ENCODE measurements around the gene PITHD1.
"Not testable (repeated sequence)": the region's sequence is repeated elsewhere in the genome, so short reads cannot be mapped to it uniquely, and the experiment has no call there.

The PITHD1 gene

GRCh38 chr1:23797478-23798448 is 19.5 kb downstream of the PITHD1 start:
- H3K4me3 ChIP-seq (ENCODE audit: low read depth, low read length) = no peak overlapping the region

DNA sequence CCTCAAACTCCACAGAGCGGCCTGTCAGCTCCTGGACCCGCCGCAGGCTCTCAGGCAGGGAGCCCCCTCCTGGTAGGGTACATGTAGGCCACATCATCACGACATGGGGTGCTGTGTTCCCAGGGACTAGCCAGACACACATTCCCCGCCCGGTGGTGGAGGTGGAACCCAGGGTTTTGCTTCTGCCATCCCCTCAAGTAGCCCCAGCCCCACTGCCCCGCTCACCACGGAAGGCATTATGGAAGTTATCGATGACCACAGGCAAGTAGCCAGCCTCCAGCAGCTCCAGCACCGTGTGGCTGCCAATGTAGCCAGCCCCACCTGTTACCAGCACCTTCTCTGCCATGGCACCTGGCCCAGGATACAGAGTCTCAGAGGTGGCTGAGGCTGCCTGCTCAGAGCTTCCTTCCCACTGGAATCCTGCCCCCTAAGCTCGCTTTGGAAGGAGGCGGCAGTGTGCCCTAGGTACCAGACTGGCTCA is 20.5 kb downstream of the PITHD1 start:
- no peak overlapping the region for H3K4me3 ChIP-seq (ENCODE audit: low read depth, low read length)

GRCh38 chr1:23799255-23799569 is 21.0 kb downstream of the PITHD1 start:
- H3K4me3 ChIP-seq (ENCODE audit: low read depth, low read length) = peak overlapping the region; percentile 78

DNA sequence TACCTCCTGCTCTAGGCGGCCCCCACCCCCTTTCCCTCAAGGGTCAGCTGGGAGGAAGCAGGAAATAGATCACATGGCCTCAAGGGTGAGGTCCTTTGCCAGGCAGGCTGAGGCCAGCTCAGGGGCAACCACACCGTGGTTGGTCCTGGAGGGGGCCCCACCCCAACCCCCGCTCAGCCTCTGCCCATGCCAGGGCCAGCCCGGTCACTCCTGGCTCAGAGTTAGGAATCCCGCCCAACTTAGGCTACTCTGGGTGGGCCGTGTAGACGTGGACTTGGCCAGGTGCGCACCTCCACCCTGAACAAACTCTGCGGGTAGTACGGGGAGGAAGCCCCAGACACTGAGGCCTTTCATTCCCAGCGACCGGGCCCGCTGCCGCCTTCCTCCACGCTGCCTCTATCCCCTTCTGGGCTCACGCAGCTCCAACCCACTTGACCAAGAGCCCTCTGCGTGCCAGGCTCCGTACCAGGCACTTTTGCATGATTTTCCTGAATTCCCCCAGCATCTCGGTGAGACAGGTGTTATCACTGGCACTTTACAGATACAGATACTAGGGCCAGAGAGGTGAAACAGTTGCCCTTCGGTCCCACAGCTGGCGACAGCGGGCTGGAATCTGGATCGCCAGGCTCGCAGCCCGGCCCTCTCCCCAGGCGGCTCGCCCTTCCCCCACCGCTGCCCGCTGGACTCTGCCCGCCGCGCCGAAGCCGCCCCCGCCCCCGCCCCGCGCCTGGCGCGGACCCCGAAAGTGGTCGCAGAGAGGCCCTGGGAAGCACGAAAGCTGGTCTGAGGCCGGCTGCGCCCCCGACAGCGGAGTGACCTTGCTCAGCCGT is 21.6 kb downstream of the PITHD1 start:
- peak overlapping the region; percentile 78 for H3K4me3 ChIP-seq (ENCODE audit: low read depth, low read length)

GRCh38 chr1:23800400-23801337 is 22.5 kb downstream of the PITHD1 start, which contains the start of gene GALE:
Gene GALE, minus strand, starts transcription at chr1:23800754. Its CDS starts 1,747 bp downstream, at chr1:23799007.
- H3K4me3 ChIP-seq (ENCODE audit: low read depth, low read length) = peak within 1 kb of the TSS; percentile 78

DNA sequence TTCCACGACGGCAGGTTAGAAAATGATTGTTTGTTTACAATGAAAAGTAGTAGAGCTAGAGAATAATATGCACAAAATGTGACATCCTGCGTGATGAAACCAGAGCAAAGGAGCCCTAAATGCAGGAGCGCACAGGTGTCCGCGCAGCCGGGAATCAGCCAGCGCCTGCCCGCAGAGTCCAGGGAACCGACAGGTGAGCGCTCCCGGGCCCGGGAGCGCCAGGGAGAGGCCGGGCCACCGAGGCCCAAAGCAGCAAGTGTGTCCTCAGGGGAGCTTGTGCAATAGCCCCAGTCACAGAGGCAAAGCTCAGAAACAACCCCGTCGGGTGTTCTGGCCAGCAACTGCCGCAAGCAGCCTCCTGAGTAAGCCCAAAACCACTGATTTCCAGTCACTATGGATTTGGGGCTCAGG is 23.1 kb downstream of the PITHD1 start:
- peak overlapping the region; percentile 78 for H3K4me3 ChIP-seq (ENCODE audit: low read depth, low read length)

DNA sequence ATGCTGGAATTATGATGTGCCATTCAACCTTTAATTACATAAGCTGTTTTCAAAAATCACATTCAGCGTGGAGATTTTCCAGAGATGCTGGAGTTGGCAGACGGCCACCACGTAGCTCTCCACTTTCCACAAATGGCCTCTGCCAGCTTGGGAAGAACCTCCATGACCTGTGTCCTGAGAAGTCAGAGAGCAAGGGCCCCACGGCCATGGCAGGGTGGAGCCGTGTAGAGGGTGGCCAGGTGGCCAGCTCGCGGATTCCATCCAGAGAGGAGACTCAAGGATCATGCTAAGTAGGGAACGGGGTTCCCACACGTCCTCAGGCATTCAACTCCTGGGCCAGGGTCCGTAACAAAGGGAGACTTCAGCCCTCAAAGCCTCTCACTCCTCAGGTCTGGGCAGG is 23.7 kb downstream of the PITHD1 start:
- H3K4me3 ChIP-seq (ENCODE audit: low read depth, low read length) = no peak overlapping the region

GRCh38 chr1:23802809-23803342 is 24.7 kb downstream of the PITHD1 start:
- not testable (repeated sequence) for H3K4me3 ChIP-seq (ENCODE audit: low read depth, low read length)

DNA sequence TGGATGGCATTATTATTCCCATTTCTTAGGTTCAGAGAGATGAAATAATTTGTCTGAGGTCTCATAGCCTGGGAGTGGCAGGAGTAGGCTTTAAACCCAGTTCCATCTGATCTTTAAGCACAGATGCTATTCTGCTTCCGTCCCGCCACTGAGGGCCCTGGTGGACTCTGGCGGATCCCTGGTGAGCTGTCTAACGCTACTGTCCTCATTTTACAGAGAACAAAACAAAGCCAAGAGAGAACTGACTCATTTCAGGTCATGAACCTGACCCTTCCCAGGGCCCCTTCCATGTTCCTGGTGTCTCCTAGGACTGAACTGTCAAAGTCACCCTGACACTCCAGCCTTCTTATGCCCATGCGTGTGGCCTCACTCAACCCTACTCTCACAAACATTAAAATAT is 25.5 kb downstream of the PITHD1 start:
- H3K4me3 ChIP-seq (ENCODE audit: low read depth, low read length) = no peak overlapping the region

DNA sequence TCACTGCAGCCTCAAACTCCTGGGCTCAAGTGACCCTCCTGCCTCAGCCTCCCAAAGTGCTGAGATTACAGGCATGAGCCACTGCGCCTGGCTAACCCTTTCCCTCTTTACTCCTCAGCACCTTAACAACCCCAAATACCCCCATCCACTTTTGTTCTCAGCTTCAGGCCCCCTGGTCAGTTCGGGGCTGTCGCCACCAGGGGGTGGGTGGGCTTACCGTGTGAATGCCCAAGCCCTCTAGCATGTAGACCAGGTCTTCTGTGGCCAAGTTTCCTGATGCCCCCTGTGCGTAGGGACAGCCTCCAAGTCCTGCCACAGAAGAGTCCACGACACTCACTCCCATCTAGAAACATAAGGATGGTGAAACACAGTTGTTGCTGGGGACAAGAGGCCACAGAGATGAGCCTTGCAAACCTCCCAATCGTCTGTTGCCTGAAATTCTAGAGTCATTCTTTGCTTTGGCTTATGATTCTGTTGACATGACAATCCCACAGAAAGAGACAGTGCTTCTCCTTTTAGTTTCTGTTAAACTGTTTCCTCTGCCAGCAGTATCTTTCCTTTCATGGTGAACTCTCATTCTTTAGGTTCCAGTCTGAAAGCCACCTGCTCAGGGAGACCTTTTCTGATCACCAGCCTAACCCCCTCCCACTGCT is 26.1 kb downstream of the PITHD1 start:
- no peak overlapping the region for H3K4me3 ChIP-seq (ENCODE audit: low read depth, low read length)

GRCh38 chr1:23805025-23805424 is 26.8 kb downstream of the PITHD1 start:
- no peak overlapping the region for H3K4me3 ChIP-seq (ENCODE audit: low read depth, low read length)

GRCh38 chr1:23806280-23806679 is 28.1 kb downstream of the PITHD1 start:
- no peak overlapping the region for H3K4me3 ChIP-seq (ENCODE audit: low read depth, low read length)

GRCh38 chr1:23807453-23807852 is 29.2 kb downstream of the PITHD1 start:
- H3K4me3 ChIP-seq (ENCODE audit: low read depth, low read length) = no peak overlapping the region

- no peak overlapping the region for H3K4me3 ChIP-seq (ENCODE audit: low read depth, low read length)
These were observed 31.5 kb downstream of the PITHD1 start for GRCh38 chr1:23809751-23810171.

DNA sequence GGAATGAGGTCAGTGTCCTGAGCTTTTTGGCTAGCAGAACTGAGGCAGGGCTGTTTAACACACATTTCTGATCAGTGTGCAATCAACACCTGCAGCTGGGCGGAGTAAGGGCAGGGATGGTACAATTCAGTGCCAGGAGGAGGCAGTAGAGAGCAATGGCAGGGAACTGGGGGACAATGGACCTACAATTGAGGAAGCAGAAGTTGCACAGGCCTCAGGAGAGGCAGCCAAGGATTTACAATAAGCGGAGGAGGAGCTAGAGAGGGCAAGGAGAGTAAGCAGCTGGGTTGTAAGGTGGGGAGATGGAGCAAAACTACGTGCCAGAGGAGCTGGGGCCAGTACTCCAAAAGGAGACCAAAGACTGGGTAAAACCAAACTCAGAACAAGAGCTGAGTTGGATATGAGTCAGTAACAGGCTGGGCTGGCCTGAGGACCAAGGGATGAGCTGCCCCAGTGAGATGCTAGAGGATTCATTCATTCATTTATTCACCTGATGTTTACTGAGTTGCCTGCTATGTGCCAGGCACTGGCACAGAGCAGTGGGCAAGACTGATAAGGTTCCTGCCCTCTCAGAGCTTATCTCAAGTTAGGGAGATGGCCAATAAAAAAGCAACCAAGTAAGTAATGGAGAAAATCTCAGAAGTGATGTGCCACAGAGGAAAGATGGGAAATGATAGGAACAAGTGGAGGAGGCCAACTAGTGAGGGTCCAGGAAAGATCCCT is 32.8 kb downstream of the PITHD1 start:
- H3K4me3 ChIP-seq (ENCODE audit: low read depth, low read length) = no peak overlapping the region

DNA sequence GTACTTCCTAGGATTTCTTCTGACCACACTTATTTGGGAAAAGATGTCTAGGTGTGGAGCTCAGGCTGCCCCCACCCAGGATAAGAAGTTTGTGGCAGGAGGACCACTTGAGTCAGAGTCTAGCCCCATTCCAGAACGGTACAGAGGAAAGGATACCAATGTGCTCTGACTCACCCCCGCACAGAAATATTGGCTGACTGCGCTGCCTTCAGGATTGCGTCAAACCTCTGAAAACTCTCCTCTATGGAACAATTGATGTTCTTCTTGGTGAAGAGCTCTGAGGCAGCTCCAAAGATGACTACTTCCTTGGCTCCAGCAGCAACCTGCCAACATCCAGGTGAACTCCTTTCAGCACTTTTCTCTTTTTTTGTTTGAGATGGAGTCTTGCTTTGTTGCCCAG is 35.8 kb downstream of the PITHD1 start:
- no peak overlapping the region for H3K4me3 ChIP-seq (ENCODE audit: low read depth, low read length)

DNA sequence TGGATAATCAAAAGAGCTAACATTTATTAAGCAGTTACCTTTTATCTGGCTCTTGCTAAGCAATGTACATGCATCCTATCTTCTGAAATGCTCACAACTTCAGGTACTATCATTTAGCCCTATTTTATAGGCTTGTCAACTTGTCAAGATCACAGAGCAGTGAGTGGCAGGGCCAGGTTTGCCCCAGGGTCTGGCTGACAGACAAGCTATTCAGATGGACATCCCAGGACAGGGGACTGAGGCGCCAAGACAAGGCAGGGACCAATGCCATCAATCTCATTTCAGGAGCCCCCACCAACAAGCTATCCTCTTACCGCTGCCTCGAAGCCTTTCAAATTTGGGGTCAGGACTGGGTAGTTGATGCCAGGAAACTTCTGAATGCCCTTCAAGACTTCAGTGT is 38.1 kb downstream of the PITHD1 start:
- no peak overlapping the region for H3K4me3 ChIP-seq (ENCODE audit: low read depth, low read length)

- no peak overlapping the region for H3K4me3 ChIP-seq (ENCODE audit: low read depth, low read length)
These were observed 38.7 kb downstream of the PITHD1 start for GRCh38 chr1:23816906-23817305.

GRCh38 chr1:23817633-23818032 is 39.4 kb downstream of the PITHD1 start:
- H3K4me3 ChIP-seq (ENCODE audit: low read depth, low read length) = no peak overlapping the region

All from iPS-11a (cell line).